Gastrocnemius medialis (tissue), 4 donors: Measurements from ENCODE around the gene ZNF778.

Experiments used
- CTCF ChIP-seq, 5 experiments: fragments of 450-650 bp in 3 of 5; fragments of 200-600 bp in 2 of 5; sonication (generic) in 2 of 5; IDR thresholded peaks in 4 of 5; conservative IDR thresholded peaks in 1 of 5; 1 replicate in 4 of 5; 2 replicates in 1 of 5; pipeline ENCODE4 v1.5.1; 2016 to 2019; ENCODE audit warnings: antibody characterized with exemption in 5 of 5, mild to moderate bottlenecking in 3 of 5, moderate library complexity in 3 of 5
- POLR2A ChIP-seq, 2 donors: fragments of 450-650 bp; IDR thresholded peaks; one replicate each; pipeline ENCODE4 v1.6.1; 2017; ENCODE audit warnings: antibody characterized with exemption in 2 of 2, mild to moderate bottlenecking in 2 of 2, moderate library complexity in 2 of 2

DNA sequence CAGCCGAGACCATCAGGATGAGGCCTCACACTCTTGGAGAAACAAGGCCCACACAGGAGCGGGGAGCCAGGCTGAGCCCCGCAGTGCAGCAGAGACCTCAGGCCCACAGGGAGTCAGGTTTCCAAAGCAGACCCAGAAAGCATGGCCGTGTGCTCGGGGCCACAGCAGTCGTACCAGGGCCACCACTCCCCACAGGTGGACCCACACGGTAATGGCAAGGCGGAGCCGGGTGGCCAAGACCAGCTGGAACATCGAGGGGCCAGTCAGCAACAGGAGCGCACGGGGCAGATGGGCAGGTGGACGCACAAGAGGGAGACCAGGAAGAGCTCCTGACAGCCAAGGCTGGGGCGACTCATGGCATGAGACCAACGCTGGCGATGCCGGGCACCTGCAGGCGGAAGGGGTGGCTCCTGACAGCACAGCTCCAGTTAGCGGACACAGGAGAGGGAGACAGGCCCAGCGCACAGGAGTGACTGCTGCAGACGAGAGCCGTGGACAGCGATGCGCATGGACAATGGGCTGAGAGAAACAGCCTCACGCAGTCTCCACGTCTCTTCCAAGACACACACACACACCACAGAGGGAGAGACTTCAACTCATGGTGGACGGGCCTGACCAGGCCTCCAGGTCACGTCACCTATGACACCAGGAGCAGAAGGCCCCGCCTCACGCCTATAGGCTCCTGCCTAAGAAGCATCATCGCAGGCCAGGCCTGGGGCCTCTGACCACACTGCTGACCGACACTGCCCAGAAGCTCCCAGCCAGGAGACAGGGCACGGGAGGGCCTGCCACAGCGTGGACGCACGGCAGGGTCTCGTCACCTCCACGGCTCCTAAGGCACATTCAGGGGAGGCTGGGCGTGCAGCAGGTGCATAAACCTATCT lies 58.6 kb downstream of the ZNF778 start:
- TF ChIP-seq CTCF (IDR thresholded peaks at IDR 0.05 in 4 of 5, conservative IDR thresholded peaks at IDR 0.05 in 1 of 5): no peak
- no peak for TF ChIP-seq POLR2A (IDR thresholded peaks at IDR 0.05)
